Neuronal stem cell (in vitro differentiated cells): ENCODE data around the gene RAMP3.

Source experiments
- DNase-seq: peaks from one replicate; pipeline ENCODE4 v3.0.0-alpha.2; 2013; ENCODE audit warnings: low spot score
- H2AFZ ChIP-seq: one replicate; pipeline ENCODE4 v1.6.1; 2013; ENCODE audit warnings: mild to moderate bottlenecking, low read length, inconsistent platforms
- H2AK5ac ChIP-seq: 2 replicates; pipeline ENCODE4 v1.6.1; 2013; ENCODE audit warnings: low read depth, mild to moderate bottlenecking, inconsistent platforms, low read length, moderate library complexity, mixed read lengths
- H2BK120ac ChIP-seq: 2 replicates; pipeline ENCODE4 v1.6.1; 2013; ENCODE audit warnings: low read depth, mild to moderate bottlenecking, inconsistent platforms, low read length, moderate library complexity, mixed read lengths
- H2BK12ac ChIP-seq: one replicate; pipeline ENCODE4 v1.6.1; 2013; ENCODE audit warnings: low read length, inconsistent platforms
- H2BK15ac ChIP-seq: 2 replicates; pipeline ENCODE4 v1.6.1; 2013; ENCODE audit warnings: mild to moderate bottlenecking, low read length, inconsistent platforms, mixed read lengths
- H2BK5ac ChIP-seq: one replicate; pipeline ENCODE4 v1.6.1; 2013; ENCODE audit warnings: inconsistent platforms, mild to moderate bottlenecking, low read length, moderate library complexity
- H3K14ac ChIP-seq: one replicate; pipeline ENCODE4 v1.6.1; 2013; ENCODE audit warnings: low read length, inconsistent platforms
- H3K18ac ChIP-seq: 2 replicates; pipeline ENCODE4 v1.6.1; 2013; ENCODE audit warnings: low read length, inconsistent platforms
- H3K23ac ChIP-seq: 2 replicates; pipeline ENCODE4 v1.6.1; 2013; ENCODE audit warnings: low read depth, mild to moderate bottlenecking, mixed read lengths, low read length, inconsistent platforms; ENCODE audit not compliant: poor library complexity
- H3K27ac ChIP-seq: replicated peaks from 3 replicates; pipeline ENCODE4 v1.5.1; 2013; ENCODE audit warnings: low read length, inconsistent platforms
- H3K27me3 ChIP-seq, 3 experiments: 2 replicates each; pipeline ENCODE4 v1.6.1; 2013; ENCODE audit warnings: low read length in 3 of 3, mild to moderate bottlenecking in 2 of 3, inconsistent platforms in 1 of 3, low read depth in 1 of 3, mixed read lengths in 1 of 3, moderate library complexity in 1 of 3; ENCODE audit not compliant: control insufficient read depth in 3 of 3, insufficient read depth in 3 of 3
- H3K36me3 ChIP-seq, 2 donors: replicated peaks in 1 of 2; 2 replicates each; pipeline ENCODE4 v1.6.1; 2013; ENCODE audit warnings: low read length in 2 of 2; ENCODE audit not compliant: control insufficient read depth in 2 of 2, insufficient read depth in 2 of 2
- H3K4ac ChIP-seq: 2 replicates; pipeline ENCODE4 v1.6.1; 2013; ENCODE audit warnings: inconsistent platforms, mild to moderate bottlenecking, low read length, moderate library complexity
- H3K4me1 ChIP-seq, 2 donors: 1 replicate in 1 of 2; 2 replicates in 1 of 2; pipeline ENCODE4 v1.6.1; 2013; ENCODE audit warnings: low read length in 2 of 2, low read depth in 1 of 2; ENCODE audit not compliant: control insufficient read depth in 2 of 2, insufficient read depth in 1 of 2
- H3K4me2 ChIP-seq: one replicate; pipeline ENCODE4 v1.6.1; 2013; ENCODE audit warnings: mild to moderate bottlenecking, low read length, inconsistent platforms; ENCODE audit not compliant: insufficient read depth, poor library complexity, severe bottlenecking
- H3K4me3 ChIP-seq, 2 donors: 2 replicates each; pipeline ENCODE4 v1.5.1; 2013; ENCODE audit warnings: low read length in 2 of 2, mild to moderate bottlenecking in 2 of 2, inconsistent platforms in 1 of 2, moderate library complexity in 1 of 2
- H3K79me1 ChIP-seq: one replicate; pipeline ENCODE4 v1.6.1; 2013; ENCODE audit warnings: low read depth, mild to moderate bottlenecking, inconsistent platforms, low read length, moderate library complexity
- H3K9ac ChIP-seq: one replicate; pipeline ENCODE4 v1.6.1; 2013; ENCODE audit warnings: mild to moderate bottlenecking, low read depth, low read length, inconsistent platforms; ENCODE audit not compliant: poor library complexity
- H3K9me3 ChIP-seq, 2 donors: replicated peaks in 1 of 2; 2 replicates each; pipeline versions ENCODE3 to v1.6.1; 2013; ENCODE audit warnings: low read length in 2 of 2, mild to moderate bottlenecking in 2 of 2, inconsistent platforms in 1 of 2, low read depth in 1 of 2, mixed read lengths in 1 of 2, moderate library complexity in 1 of 2; ENCODE audit not compliant: control insufficient read depth in 2 of 2, insufficient read depth in 1 of 2
- H4K8ac ChIP-seq: one replicate; pipeline ENCODE4 v1.6.1; 2013; ENCODE audit warnings: low read depth, mild to moderate bottlenecking, inconsistent platforms, low read length, moderate library complexity
- H4K91ac ChIP-seq: one replicate; pipeline ENCODE4 v1.6.1; 2013; ENCODE audit warnings: low read length, low read depth, mild to moderate bottlenecking, inconsistent platforms; ENCODE audit not compliant: poor library complexity
- WGBS, 2 donors: extraction: QIAGEN DNeasy Blood & Tissue Kit; methylation state at CpG; one replicate each; pipeline ENCODE4 v1.1.7; 2013; ENCODE audit warnings: missing lambda C conversion rate in 2 of 2, mixed read lengths in 1 of 2; ENCODE audit not compliant: insufficient read length in 2 of 2, insufficient replicate concordance in 1 of 2; ENCODE audit errors: extremely low coverage in 2 of 2; 5-methylcytosine and 5-hydroxymethylcytosine counted together

The RAMP3 gene

DNA sequence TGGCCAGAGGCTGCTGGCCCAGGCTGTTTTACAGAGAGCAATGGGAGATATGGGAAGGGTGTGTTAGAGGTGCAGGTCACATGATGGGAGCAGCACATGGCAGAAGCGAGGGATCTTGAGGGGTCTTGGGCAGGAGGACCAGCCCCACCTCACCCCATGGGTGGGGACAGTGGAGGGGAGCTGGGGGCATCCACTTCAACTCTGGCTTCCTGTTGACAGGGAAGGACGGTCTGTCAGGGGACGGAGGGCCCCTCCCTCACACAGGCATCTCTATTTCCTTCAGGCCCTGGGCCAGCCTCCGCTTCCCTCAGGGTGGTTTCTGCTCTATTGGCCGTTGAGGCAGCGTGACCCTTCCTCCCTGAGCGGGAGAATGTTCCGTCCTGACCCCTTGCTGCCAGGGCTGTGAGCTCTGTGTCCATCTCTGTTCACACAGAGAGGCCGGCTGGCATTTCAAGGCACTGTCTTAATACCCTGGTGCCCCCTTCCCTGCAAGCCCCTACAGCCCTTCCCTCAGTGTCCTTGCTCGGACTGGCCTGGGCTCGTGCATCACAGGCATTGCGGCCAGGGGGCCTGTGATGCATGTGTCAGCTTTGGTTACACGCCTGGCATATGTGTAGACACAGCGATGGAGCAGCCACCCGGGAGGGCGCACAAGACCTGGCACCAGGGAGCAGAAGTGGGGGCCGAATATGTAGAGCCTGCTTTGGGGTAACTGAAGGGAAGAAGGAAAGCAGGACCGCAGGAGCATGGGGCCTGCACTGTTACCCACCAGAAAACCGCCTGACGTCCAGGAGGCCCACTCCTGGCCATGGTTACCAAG, 31.8 kb downstream of the RAMP3 start:
- WGBS, 2 donors, result no CpG with 5 or more reads among the region's 20 CpGs
- peak overlapping the region; percentile 70 for H3K23ac ChIP-seq
- H3K27ac ChIP-seq, result no peak overlapping the region
- DNase-seq, result no peak
- no peaks in the 10 kb centered on the region for H3K27me3 ChIP-seq
- H2AFZ ChIP-seq, result no peak overlapping the region
- no peak overlapping the region for H2BK5ac ChIP-seq
- H3K4me1 ChIP-seq, result peaks cover 0 to 6% of the 10 kb centered on the region in 2 donors
- no peak overlapping the region for H3K14ac ChIP-seq
- H2BK12ac ChIP-seq, result no peak overlapping the region
- no peak overlapping the region for H3K4ac ChIP-seq
- H2BK15ac ChIP-seq, result no peak overlapping the region
- no peak overlapping the region for H3K4me2 ChIP-seq
- H2AK5ac ChIP-seq, result no peak overlapping the region
- H3K9ac ChIP-seq, result no peak overlapping the region
- H3K36me3 ChIP-seq, result no peaks in the 10 kb centered on the region
- no peak overlapping the region for H3K4me3 ChIP-seq
- H3K79me1 ChIP-seq, result no peaks in the 10 kb centered on the region
- H4K8ac ChIP-seq, result no peak overlapping the region
- no peak overlapping the region for H4K91ac ChIP-seq
- no peak overlapping the region for H2BK120ac ChIP-seq
- peak overlapping the region; percentile 48 for H3K18ac ChIP-seq
- peaks cover 0 to 4% of the 10 kb centered on the region in 2 donors for H3K9me3 ChIP-seq

DNA sequence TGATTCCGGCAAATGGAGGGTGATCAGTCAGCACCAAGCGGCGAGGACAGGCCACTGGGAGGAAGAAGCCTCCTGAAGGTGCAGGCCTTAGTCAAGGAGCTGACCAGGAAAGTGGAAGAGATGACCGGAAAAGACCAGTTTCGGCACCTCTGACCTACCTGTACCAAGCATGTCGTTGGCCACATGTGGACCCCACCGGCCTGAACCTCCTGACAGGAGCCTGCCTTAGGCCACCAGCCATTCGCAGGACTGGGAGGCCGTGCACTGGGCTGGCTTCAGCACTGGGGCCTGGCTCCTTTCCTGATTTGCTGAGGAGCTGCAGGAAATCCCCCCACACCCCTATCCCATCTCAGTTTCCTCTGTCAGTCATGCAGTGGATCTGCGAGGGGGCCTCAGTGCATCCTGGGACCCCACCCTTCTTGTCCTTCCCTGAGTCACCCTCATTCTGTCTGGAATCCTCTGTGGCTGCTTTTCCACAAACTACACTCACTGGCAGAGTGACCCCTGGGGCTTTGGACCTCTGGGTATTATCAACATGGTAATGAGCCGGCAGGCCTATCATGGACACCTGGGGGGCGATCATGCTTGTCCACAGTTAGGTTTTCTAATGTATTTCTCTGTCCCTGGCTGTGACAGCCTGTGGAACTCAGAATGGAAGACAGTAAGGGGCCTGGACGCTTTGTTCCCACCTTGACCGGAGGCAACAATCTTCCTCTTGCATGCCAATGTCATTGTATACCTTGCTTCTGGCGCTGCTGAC, 33.0 kb downstream of the RAMP3 start:
- Histone ChIP-seq H3K4me1 (peaks cover 0 to 6% of the 10 kb centered on the region in 2 donors), H2BK12ac (no peak overlapping the region), H3K27ac (no peak overlapping the region), H3K4me2 (no peak overlapping the region), H3K9me3 (peaks cover 0 to 4% of the 10 kb centered on the region in 2 donors), H2BK5ac (no peak overlapping the region), H3K9ac (no peak overlapping the region), H2AFZ (peak overlapping the region; percentile 56), H2AK5ac (no peak overlapping the region), H3K18ac (no peak overlapping the region), H3K36me3 (no peaks in the 10 kb centered on the region), H3K4ac (no peak overlapping the region), H4K91ac (no peak overlapping the region), H3K4me3 (no peak overlapping the region), H3K79me1 (no peaks in the 10 kb centered on the region), H3K14ac (no peak overlapping the region), H3K23ac (no peak overlapping the region), H4K8ac (no peak overlapping the region), H2BK120ac (no peak overlapping the region), H3K27me3 (no peaks in the 10 kb centered on the region), H2BK15ac (no peak overlapping the region)
- WGBS, 2 donors, result no CpG with 5 or more reads among the region's 15 CpGs
- no peak for DNase-seq

DNA sequence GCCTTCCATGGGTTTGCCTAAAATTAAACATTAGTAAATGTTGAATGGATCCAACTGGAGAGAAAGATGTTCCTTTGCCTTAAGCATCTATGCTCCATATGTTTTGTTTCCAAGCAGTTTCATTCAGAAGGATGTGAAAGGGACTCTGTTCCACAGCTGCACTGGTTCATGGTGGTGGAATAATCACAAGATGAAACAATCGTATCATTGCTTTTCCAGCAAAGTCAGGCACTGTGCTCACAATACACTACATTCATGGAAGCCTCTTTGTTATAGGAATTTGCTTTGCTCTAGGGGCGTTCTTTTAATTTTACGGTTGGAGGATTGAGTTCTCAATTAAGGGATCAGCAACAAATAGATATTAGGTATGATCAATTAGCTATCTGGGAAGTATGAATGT, 33.8 kb downstream of the RAMP3 start:
- H3K4ac ChIP-seq, result no peak overlapping the region
- no peak overlapping the region for H4K91ac ChIP-seq
- H3K14ac ChIP-seq, result no peak overlapping the region
- no peaks in the 10 kb centered on the region for H3K36me3 ChIP-seq
- H3K23ac ChIP-seq, result no peak overlapping the region
- H3K27me3 ChIP-seq, result no peaks in the 10 kb centered on the region
- H2BK15ac ChIP-seq, result no peak overlapping the region
- H3K18ac ChIP-seq, result no peak overlapping the region
- H2AK5ac ChIP-seq, result no peak overlapping the region
- no peak overlapping the region for H2AFZ ChIP-seq
- no CpG with 5 or more reads among the region's 3 CpGs for WGBS, 2 donors
- H3K4me1 ChIP-seq, result peaks cover 0 to 6% of the 10 kb centered on the region in 2 donors
- DNase-seq, result no peak
- no peak overlapping the region for H3K4me3 ChIP-seq
- no peak overlapping the region for H3K4me2 ChIP-seq
- H2BK5ac ChIP-seq, result no peak overlapping the region
- no peak overlapping the region for H2BK12ac ChIP-seq
- peaks cover 0 to 4% of the 10 kb centered on the region in 2 donors for H3K9me3 ChIP-seq
- no peak overlapping the region for H3K9ac ChIP-seq
- H3K79me1 ChIP-seq, result no peaks in the 10 kb centered on the region
- no peak overlapping the region for H3K27ac ChIP-seq
- H4K8ac ChIP-seq, result no peak overlapping the region
- H2BK120ac ChIP-seq, result no peak overlapping the region

GRCh38 chr7:45192621-45193041, 35.0 kb downstream of the RAMP3 start:
- Histone ChIP-seq H3K9ac (no peak overlapping the region), H2BK15ac (no peak overlapping the region), H3K4me2 (no peak overlapping the region), H3K18ac (no peak overlapping the region), H3K14ac (no peak overlapping the region), H2AFZ (no peak overlapping the region), H2BK5ac (no peak overlapping the region), H3K9me3 (peaks cover 0 to 4% of the 10 kb centered on the region in 2 donors), H2BK12ac (no peak overlapping the region), H4K91ac (no peak overlapping the region), H4K8ac (no peak overlapping the region), H3K27ac (no peak overlapping the region), H3K4me1 (peaks cover 0 to 6% of the 10 kb centered on the region in 2 donors), H2AK5ac (no peak overlapping the region), H3K27me3 (no peaks in the 10 kb centered on the region), H2BK120ac (no peak overlapping the region), H3K4ac (no peak overlapping the region), H3K36me3 (no peaks in the 10 kb centered on the region), H3K4me3 (no peak overlapping the region), H3K79me1 (no peaks in the 10 kb centered on the region), H3K23ac (no peak overlapping the region)
- no peak for DNase-seq
- WGBS, 2 donors, result 100% methylated on average over 1 of the region's 11 CpGs; no CpG with 5 or more reads in 1 of the 2 donors
